ENCODE data around the gene MDK. TPM values are rescaled to one million over a fixed set of nuclear protein-coding genes. Genes with fewer than 3 reads are reported as not detected.

The MDK gene
- total RNA-seq, 4 donors from 2014 or later: 22.3 to 340 (median 205) TPM

GRCh38 chr11:46338988-46339666 lies 42.3 kb upstream of the MDK start:
- Histone ChIP-seq H3K27me3 (no peaks in the 10 kb centered on the region), H3K4me3 (peak overlapping the region in 1 of 4 donors; percentile 8), H3K27ac (peak overlapping the region in 3 of 4 donors; percentile 9 to 33 (median 17)), H3K4me1 (no peaks in the 10 kb centered on the region), H3K9me3 (no peaks in the 10 kb centered on the region), H3K36me3 (no peaks in the 10 kb centered on the region)
- no peak for DNase-seq
- TF ChIP-seq CTCF (IDR thresholded peaks at IDR 0.05): no peak
- no peak for TF ChIP-seq POLR2A (IDR thresholded peaks at IDR 0.05)

GRCh38 chr11:46339816-46340215 lies 41.7 kb upstream of the MDK start:
- Histone ChIP-seq H3K27me3 (no peaks in the 10 kb centered on the region), H3K27ac (peak overlapping the region in 1 of 4 donors; percentile 33), H3K36me3 (no peaks in the 10 kb centered on the region), H3K4me1 (no peaks in the 10 kb centered on the region), H3K4me3 (no peak overlapping the region), H3K9me3 (no peaks in the 10 kb centered on the region)
- TF ChIP-seq POLR2A (IDR thresholded peaks at IDR 0.05): no peak
- TF ChIP-seq CTCF (IDR thresholded peaks at IDR 0.05): no peak
- no peak for DNase-seq

- no peak for TF ChIP-seq CTCF (IDR thresholded peaks at IDR 0.05)
- no peak for TF ChIP-seq POLR2A (IDR thresholded peaks at IDR 0.05)
- H3K9me3 ChIP-seq: no peaks in the 10 kb centered on the region
- no peaks in the 10 kb centered on the region for H3K36me3 ChIP-seq
- no peaks in the 10 kb centered on the region for H3K27me3 ChIP-seq
- no peak overlapping the region for H3K4me3 ChIP-seq
- no peak for DNase-seq
- H3K27ac ChIP-seq: no peak overlapping the region
- peaks cover 0 to 7% (median 7%) of the 10 kb centered on the region in 4 donors for H3K4me1 ChIP-seq
Measured at GRCh38 chr11:46341454-46341853, 40.0 kb upstream of the MDK start.

- Histone ChIP-seq H3K27me3 (no peaks in the 10 kb centered on the region), H3K9me3 (no peaks in the 10 kb centered on the region), H3K4me1 (peaks cover 0 to 13% (median 12%) of the 10 kb centered on the region in 4 donors), H3K27ac (peak overlapping the region in 1 of 4 donors; percentile 42), H3K36me3 (no peaks in the 10 kb centered on the region), H3K4me3 (no peak overlapping the region)
- TF ChIP-seq POLR2A (IDR thresholded peaks at IDR 0.05): no peak
- TF ChIP-seq CTCF (IDR thresholded peaks at IDR 0.05): no peak
- DNase-seq: peak in 1 of 3 donors; percentile 43
Measured at GRCh38 chr11:46342239-46342638, 39.2 kb upstream of the MDK start.

GRCh38 chr11:46343520-46343919 lies 37.9 kb upstream of the MDK start:
- no peak overlapping the region for H3K4me3 ChIP-seq
- peaks cover 0 to 19% (median 14%) of the 10 kb centered on the region in 4 donors for H3K4me1 ChIP-seq
- no peak for TF ChIP-seq POLR2A (IDR thresholded peaks at IDR 0.05)
- no peak for TF ChIP-seq CTCF (IDR thresholded peaks at IDR 0.05)
- no peaks in the 10 kb centered on the region for H3K9me3 ChIP-seq
- no peaks in the 10 kb centered on the region for H3K27me3 ChIP-seq
- no peak overlapping the region for H3K27ac ChIP-seq
- no peaks in the 10 kb centered on the region for H3K36me3 ChIP-seq
- DNase-seq: no peak

Data from Peyer's patch (tissue), 4 donors.